ENCODE data around the gene FKBP9.

- no peak for TF ChIP-seq EZH2 (IDR thresholded peaks at IDR 0.05; ENCODE audit: low read depth)
- no peak for TF ChIP-seq CTCF (conservative IDR thresholded peaks at IDR 0.05)
Measured at GRCh38 chr7:33039903-33040292, 82.7 kb downstream of the FKBP9 start.

All from PC-9 (cell line).